Hematopoietic multipotent progenitor cell treated with erythropoietin and hydrocortisone succinate and interleukin-3 and kit ligand, for 6 days (in vitro differentiated cells): ENCODE data around the gene UCKL1.
"Not testable (repeated sequence)": the region's sequence is repeated elsewhere in the genome, so short reads cannot be mapped to it uniquely, and the experiment has no call there.

ENCODE experiments used
- DNase-seq: peaks from one replicate; pipeline ENCODE4 v3.0.0-alpha.2; 2015

The UCKL1 gene

GRCh38 chr20:63972312-63973159 is 16.3 kb upstream of the UCKL1 start:
- DNase-seq: no peak

- DNase-seq: not testable (repeated sequence)
Measured at GRCh38 chr20:63971960-63972311, 15.7 kb upstream of the UCKL1 start.

- DNase-seq: no peak
Measured at GRCh38 chr20:63970714-63971431, 14.7 kb upstream of the UCKL1 start.

- DNase-seq: peak; percentile 81
Measured at GRCh38 chr20:63969838-63970713, 13.9 kb upstream of the UCKL1 start, which contains the start of gene ZNF512B. ZNF512B (minus strand) TSS chr20:63969930; CDS start chr20:63967950, 1,980 bp downstream.

GRCh38 chr20:63968928-63969760 is 12.9 kb upstream of the UCKL1 start:
- peak; percentile 56 for DNase-seq

- DNase-seq: peak; percentile 22
Measured at GRCh38 chr20:63968136-63968927, 12.1 kb upstream of the UCKL1 start.

- no peak for DNase-seq
Measured at GRCh38 chr20:63967330-63968135, 11.3 kb upstream of the UCKL1 start.

GRCh38 chr20:63966944-63967322 is 10.7 kb upstream of the UCKL1 start:
- DNase-seq: no peak

- DNase-seq: no peak
Measured at GRCh38 chr20:63966172-63966943, 10.1 kb upstream of the UCKL1 start.

GRCh38 chr20:63964412-63964811 is 8.2 kb upstream of the UCKL1 start:
- DNase-seq: no peak

GRCh38 chr20:63963784-63964301 is 7.6 kb upstream of the UCKL1 start:
- DNase-seq: no peak

GRCh38 chr20:63963348-63963741 is 7.1 kb upstream of the UCKL1 start:
- no peak for DNase-seq

GRCh38 chr20:63962426-63963347 is 6.5 kb upstream of the UCKL1 start:
- DNase-seq: no peak

GRCh38 chr20:63961664-63962425 is 5.6 kb upstream of the UCKL1 start:
- no peak for DNase-seq

- DNase-seq: not testable (repeated sequence)
Measured at GRCh38 chr20:63960654-63961621, 4.7 kb upstream of the UCKL1 start.

- DNase-seq: no peak
Measured at GRCh38 chr20:63959699-63960075, 3.5 kb upstream of the UCKL1 start.
